Fibroblast of skin of right biceps (primary cell): ENCODE results near the gene PRR20E.
"Not testable (repeated sequence)": the region's sequence is repeated elsewhere in the genome, so short reads cannot be mapped to it uniquely, and the experiment has no call there.

Experiments used
- DNase-seq: peaks from one replicate; pipeline ENCODE4 v3.0.0-alpha.2; 2013

The PRR20E gene

DNA sequence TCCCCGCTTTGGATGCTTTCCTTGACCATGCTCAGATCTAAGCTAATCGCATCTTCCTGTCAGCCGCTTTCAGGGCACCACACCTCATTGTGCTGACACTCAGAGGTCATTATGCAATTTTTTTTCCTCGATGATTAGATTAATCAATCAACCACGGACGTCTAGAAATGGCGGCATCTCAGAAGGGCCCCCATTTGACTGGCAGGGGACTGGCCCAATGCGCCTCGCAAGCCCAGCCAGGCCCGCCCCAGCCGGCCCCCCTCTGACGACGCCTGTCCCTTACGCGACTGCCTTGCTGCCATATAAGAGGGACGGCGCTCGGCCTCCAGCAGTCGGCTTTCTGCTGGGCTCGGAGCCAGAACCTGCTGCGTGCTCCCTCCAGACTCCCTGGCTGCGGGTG, at the start of gene PRR20E:
Gene PRR20E (plus strand): TSS at position 301 of the 400 bp plus-strand sequence. CDS start 387 bp downstream, outside the sequence.
- DNase-seq: not testable (repeated sequence)

GRCh38 chr13:57123681-57124080, 43.3 kb upstream of the PRR20E start:
- DNase-seq: no peak

GRCh38 chr13:57128909-57129308, 38.1 kb upstream of the PRR20E start:
- no peak for DNase-seq

DNA sequence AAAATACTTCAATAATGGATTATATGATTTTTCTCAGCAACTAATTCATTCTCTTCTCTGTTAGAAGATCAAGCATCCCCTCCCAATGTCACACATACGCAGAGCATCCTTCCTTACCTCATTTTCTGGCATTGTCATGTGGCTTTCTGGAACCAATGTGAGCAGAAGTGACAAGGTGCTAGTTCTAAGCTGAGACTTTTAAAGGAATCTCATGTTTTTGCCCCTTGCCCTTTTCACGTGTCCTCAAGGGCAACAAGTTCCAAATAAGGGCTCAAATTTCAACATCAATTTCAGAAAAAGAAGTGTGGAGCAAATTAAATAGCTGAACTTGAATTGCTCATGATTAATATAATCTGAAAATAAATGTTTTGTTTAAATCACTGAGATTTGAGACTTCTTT, 30.9 kb upstream of the PRR20E start:
- DNase-seq: no peak

DNA sequence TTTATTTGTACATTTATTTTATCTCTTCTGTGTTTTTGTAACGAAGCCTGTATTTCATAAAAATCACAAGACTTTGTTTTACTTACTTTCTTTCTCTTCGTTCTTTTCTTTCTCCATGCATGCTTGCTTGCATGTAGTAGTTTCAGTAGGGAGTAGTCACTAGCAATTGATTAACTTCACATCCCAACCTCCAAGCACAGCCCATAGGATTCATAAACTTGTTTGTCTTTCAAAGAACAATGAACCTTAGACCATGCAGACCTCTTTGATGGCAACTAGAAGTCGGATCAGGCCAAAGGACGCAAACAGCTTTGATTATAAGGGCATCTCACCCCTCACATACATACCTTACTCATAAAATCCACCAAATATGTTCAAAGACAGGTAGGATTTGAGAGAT, 29.4 kb upstream of the PRR20E start:
- DNase-seq: no peak

DNA sequence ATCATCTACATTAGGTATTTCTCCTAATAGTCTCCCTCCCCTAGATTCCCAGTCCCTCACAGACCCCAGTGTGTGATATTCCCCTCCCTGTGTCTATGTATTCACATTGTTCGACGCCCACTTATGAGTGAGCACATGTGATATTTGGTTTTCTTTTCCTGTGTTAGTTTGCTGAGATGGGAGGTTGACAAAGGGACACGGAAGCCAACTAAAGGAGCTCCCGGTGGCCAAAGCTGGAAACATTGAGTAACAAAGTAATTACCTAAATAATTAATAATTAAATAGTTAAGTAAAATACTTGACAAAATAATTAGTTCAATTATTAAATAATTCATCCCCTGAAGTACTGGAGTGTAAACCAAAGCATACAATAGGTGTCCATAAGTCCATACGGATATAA, 28.0 kb upstream of the PRR20E start:
- no peak for DNase-seq

- DNase-seq: not testable (repeated sequence)
Observed at GRCh38 chr13:57139781-57140180, 27.2 kb upstream of the PRR20E start.

DNA sequence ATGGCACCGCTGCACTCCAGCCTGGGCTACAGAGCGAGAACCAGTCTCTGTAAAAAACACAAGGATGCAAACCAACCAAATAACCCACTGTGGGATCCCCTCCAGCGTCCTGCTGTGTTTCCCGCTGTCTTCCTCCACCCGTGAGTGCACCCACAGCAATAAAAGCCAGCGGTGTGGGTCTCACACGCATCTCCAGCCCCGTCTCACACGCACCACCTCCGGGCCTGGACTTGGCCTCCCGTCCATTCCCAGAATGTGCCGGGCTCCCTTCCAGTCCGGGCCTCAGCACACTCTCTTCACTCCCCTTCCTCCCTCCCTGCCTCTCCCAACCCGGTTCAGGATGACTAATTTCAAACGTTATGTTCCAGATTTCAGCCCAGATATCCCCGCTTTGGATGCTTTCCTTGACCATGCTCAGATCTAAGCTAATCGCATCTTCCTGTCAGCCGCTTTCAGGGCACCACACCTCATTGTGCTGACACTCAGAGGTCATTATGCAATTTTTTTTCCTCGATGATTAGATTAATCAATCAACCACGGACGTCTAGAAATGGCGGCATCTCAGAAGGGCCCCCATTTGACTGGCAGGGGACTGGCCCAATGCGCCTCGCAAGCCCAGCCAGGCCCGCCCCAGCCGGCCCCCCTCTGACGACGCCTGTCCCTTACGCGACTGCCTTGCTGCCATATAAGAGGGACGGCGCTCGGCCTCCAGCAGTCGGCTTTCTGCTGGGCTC, 26.6 kb upstream of the PRR20E start, which contains the start of gene PRR20A:
Gene PRR20A (plus strand): TSS at position 684 of the 734 bp plus-strand sequence. CDS start 387 bp downstream, outside the sequence.
- DNase-seq: not testable (repeated sequence)

DNA sequence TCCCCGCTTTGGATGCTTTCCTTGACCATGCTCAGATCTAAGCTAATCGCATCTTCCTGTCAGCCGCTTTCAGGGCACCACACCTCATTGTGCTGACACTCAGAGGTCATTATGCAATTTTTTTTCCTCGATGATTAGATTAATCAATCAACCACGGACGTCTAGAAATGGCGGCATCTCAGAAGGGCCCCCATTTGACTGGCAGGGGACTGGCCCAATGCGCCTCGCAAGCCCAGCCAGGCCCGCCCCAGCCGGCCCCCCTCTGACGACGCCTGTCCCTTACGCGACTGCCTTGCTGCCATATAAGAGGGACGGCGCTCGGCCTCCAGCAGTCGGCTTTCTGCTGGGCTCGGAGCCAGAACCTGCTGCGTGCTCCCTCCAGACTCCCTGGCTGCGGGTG, 19.8 kb upstream of the PRR20E start, which contains the start of gene PRR20B:
Gene PRR20B (plus strand): TSS at position 301 of the 400 bp plus-strand sequence. CDS start 387 bp downstream, outside the sequence.
- not testable (repeated sequence) for DNase-seq

DNA sequence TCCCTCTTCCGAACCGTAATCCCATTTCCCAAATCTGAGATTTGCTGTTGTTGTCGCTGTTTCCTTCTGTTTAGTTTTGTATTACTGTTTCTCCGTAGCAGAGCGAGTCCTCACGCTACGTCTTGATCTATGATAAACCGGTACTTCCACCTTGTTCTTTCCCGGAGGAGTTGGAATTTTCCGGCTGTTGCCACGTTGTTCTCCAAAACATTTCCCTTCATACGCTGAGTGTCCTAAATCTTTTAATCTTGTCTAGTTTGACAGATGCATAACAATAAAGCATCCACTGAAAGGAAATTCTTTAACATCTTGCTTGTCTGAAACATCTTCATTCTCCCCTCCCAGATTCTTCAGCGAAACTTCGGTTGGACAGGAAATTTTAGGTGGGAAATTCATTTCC, 18.9 kb upstream of the PRR20E start:
- DNase-seq: not testable (repeated sequence)

GRCh38 chr13:57153761-57154160, 13.2 kb upstream of the PRR20E start, which contains the start of gene PRR20C:
TSS of gene PRR20C (plus strand) at chr13:57154061. CDS start at chr13:57154448, 387 bp downstream.
- not testable (repeated sequence) for DNase-seq

- not testable (repeated sequence) for DNase-seq
Observed at GRCh38 chr13:57160332-57160731, 6.7 kb upstream of the PRR20E start, which contains the start of gene PRR20D. TSS of gene PRR20D (plus strand) at chr13:57160632. CDS start at chr13:57161019, 387 bp downstream.

DNA sequence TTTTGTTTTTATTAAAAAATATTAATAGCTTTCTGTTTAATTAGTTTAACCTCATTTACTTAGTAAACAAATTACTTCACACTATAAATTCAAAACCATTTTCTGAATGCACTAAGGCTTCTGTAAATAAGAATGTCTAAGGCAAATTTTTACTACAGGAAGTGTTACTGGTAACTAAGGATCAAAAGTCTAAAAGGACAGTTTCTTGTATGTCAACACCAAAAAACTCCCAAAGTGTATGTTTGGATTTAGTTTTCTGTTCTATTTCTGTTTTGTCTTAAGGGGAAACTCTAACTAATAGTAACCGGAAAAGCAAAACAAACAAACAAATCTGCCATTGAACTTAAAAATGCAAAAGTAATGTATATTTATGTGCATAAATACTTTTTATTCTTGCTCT, 24.7 kb downstream of the PRR20E start:
- no peak for DNase-seq

GRCh38 chr13:57212989-57213388, 46.0 kb downstream of the PRR20E start:
- DNase-seq: no peak
